ENCODE measurements around the gene JAZF1.

JAZF1 gene

DNA sequence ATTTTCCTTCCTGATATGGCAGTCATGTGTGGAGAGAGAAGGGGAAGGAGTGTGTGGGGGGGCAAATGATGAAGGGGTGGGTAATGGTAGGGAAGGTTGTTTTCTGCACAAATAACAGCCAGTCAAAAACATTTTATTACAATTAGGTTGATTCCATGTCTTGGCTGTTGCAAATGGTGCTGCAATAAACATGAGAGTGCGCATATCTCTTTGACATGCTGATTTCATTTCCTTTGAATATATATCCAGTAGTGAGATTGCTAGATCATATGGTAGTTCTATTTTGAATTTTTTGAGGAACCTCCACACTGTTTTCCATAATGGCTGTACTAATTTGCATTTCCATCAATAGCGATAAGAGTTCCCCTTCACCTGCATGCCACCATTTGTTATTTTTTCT is 10.6 kb upstream of the JAZF1 start:
- no peak for DNase-seq

DNA sequence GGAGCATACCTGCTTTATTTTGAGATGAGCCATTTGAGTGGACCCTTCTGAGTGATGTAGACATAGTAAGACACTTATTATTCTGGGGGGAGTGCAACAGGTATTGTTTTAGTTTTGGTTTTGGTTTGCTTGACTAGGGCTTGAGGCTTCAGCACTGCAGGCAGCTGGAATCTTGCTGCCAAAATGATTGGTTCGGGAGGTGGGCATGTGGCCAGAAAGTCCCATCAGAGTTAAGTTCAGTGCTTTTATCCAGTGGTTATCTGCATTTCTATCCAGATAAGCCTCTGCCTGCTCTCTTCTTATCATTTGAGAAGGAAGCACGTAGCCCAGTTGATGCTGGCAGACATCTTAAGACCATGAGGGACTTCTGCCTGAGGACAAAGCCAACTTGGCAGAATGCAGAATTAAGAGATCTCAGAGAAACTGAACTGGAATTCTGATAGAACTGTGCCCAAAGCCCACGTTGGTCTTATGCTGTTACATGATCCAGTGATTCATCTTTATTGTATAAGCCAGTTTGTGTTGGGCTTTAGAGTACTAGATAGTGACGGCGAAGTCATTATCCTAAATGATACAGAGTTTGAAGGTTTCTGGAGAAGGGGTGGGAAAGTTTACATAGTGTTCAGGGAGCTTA is 9.6 kb upstream of the JAZF1 start:
- no peak for DNase-seq

GRCh38 chr7:28187012-28187411 is 6.4 kb upstream of the JAZF1 start:
- no peak for DNase-seq

DNA sequence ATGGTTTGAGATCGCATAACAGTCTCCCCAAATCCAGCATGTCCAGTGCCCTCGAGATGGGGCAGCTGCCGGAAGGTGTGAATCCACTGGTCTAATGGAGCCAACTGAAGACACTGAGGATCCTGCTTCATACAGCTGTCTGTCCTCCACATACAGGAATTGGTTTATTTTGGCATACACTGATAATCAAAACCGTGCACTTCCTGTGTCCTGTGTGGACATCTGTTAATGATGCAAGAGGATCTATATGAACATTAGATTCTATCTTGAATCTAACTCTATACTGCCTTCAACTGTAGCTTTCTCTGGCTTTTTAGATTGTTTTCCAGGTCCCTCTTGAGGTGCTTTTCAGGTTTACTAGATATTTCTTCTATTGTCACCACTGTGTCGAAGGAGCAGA is 3.0 kb upstream of the JAZF1 start:
- no peak for DNase-seq

GRCh38 chr7:28182071-28182471 is 1.5 kb upstream of the JAZF1 start:
- no peak for DNase-seq

- DNase-seq = no peak
Observed at GRCh38 chr7:28181416-28181815, 821 bp upstream of the JAZF1 start.

GRCh38 chr7:28180031-28180363 is 598 bp downstream of the JAZF1 start:
- DNase-seq = no peak

- DNase-seq = peak; percentile 49
Observed at GRCh38 chr7:28179120-28180030, 1.2 kb downstream of the JAZF1 start.

- no peak for DNase-seq
Observed at GRCh38 chr7:28178599-28178998, 2.0 kb downstream of the JAZF1 start.

DNA sequence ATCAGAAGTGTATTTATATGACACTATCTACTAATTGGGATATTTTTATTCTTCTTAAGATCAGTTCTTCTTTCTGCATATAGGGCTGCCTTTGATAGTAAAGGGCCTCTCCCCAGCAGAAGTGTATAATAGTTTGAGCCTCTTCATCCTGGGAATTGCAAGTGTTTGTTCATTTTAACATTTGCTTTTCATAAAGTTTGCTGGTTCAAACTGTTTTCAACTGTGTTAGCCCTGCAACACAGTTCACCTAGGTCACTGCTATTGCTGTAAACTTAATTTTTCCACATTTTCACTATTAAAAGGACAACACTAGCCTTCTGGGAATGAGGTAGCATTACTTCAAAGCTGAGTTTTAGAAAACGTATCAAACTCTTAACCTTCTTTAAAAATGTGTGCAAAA is 2.8 kb downstream of the JAZF1 start:
- no peak for DNase-seq

- no peak for DNase-seq
Observed at GRCh38 chr7:28176645-28177044, 4.0 kb downstream of the JAZF1 start.

GRCh38 chr7:28176174-28176573 is 4.4 kb downstream of the JAZF1 start:
- no peak for DNase-seq

GRCh38 chr7:28174901-28175661 is 5.5 kb downstream of the JAZF1 start:
- DNase-seq = no peak

DNA sequence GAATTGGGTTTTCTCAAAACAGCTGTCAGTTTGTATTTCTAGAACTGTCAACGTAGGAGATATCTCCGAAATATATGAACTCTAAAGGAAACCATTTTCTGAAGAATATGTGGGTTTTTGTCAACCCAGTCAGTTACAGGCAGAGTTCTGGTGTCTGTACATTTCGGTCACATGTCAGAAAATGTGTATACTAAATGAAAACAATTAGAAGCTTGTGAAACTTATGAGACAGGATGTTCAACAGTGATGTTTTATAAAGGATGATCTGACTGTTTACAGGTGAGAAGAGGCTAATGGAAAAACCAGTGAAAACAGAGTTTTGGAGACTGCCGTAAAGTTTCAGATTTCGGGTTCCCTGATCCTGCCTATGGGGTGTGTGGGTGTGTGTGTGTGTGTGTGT is 6.2 kb downstream of the JAZF1 start:
- DNase-seq = no peak

DNA sequence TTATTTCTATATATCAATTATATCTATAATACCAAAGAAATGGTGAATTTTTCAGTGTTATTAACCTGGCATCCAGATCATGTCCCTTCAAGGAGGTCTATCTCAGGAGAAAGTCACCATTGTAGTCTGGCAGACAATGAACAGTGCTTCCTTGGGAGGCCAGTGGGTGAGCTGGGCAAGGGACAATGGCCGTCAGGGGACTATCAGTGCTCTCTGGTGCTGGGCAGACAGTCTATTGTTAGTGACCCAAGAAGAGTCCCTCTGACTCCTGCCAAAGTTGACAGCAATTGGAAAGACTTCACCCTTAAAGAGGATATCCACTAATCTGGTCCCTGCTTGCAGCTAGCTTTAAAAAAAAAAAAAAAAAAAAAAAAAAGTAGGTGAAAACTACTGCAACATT is 7.1 kb downstream of the JAZF1 start:
- DNase-seq = no peak

GRCh38 chr7:28172958-28173357 is 7.6 kb downstream of the JAZF1 start:
- DNase-seq = no peak

DNA sequence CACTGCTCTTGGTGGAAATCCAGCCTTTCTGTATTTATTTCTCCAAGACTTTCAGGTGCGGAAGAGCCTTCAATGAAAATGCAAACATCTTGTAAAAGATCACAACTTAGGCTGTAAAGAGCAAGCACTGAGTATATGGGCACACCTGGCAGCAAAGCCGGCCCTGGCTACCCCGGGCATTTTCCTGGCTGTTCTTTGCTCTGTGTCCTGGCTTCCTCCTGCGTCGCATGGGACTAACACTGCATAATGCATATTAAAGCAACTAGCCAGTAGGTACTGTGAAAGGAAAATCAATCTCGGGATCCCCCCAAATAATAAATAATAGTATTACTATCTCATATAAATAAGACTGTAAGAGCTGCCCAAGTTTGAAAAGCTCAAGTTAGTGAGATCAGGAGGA is 9.9 kb downstream of the JAZF1 start:
- DNase-seq = no peak

DNA sequence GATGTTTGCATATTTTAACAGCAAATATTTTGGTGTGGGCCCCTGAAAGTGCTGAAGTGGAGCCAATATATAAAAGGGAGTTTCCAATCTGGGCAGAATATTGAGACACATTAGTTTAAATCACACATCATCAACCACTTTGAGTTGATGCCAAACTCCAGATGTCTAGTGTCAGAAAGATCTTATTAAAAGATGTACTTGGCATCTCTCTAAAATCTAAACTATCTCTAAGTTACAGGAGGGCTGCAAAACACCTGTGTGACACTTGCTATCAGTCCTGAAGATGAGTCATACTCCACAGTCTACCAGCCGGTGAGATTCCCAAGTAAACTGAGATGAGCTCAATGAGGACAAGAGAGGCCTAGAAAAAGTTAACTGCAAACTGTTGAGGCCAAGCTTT is 11.4 kb downstream of the JAZF1 start:
- no peak for DNase-seq

DNA sequence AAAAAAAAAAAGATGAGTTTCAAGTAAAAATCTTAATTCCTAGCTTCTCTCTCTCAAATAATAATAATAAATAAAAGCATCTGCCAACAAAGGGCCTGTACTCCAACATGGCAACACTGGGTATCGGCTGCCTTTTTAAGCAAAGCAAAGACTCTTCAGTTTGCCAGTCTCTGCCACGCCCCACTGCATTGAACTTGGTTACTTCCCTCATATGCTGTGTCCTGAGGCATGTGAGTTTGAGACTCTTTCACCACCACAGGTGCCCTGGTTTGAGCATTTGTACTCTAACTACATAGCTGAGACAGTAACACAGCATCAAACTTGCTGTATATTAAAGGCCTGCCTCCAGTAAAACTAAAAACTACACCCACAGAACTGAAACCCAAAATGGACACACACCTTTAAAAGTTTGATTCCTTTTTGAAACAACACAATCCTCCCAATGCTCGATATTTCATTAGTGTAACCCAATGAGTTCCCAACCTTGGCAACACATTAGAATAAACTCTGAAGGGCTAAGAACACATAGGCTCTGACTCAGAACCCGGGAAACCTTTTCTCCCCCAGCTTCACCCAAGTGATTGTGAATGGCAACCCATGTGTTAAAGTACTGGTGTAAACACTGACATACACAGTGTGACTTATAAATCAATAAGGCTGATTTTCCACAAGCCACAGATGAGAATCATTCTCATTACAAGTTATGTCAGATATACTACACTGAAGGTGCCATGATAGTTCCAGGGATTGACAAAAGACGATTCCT is 12.0 kb downstream of the JAZF1 start:
- no peak for DNase-seq

- DNase-seq = no peak
Observed at GRCh38 chr7:28166982-28167715, 13.4 kb downstream of the JAZF1 start.

DNA sequence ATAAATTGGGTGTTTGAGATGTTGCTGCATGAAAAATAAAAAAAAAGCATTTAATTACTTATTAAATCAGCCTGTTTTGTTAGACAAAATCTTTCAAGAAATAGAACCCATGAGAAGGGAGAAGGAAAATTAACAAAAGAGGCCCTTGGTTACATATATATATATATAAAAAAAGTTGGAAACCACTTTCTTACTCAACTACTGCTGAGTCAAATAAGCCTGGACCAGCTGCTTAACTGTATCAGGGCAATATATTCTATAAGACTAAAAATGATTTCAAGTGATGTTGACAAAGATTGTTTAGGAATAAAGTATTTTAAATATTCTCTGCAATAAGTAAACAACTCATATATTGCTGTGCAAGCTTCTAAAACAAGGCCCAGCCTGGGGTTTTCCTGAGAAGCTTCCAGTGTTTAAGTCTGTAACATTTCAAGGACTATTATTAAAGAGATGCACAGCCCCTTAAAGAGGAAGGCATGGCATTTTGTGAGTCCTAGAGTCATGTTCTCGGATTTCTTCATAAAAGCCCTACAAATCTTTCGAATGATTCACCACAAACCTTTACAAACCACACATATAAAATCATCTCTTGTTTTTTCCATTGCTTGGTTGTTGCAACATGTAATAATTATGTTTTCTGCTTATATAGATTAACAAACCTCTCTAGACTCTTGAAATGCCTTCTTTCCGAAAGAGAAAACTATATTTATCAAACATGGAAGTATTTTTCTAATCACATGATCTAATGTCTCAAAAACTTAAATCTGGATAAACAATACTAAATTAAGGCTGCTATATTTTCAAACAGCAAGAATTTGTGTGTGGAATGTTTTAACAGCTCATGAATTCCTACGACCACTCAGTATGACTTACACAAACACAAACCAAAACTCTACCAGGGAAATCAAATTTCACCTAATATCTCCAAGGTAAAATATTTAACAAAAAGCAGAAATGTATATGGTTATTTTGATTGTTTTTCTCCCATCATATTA is 14.3 kb downstream of the JAZF1 start:
- DNase-seq = no peak
